Fibroblast of skin of left biceps (primary cell): Measurements from ENCODE around the gene PRKAB1.
"Not testable (repeated sequence)": the region's sequence is repeated elsewhere in the genome, so short reads cannot be mapped to it uniquely, and the experiment has no call there.

Source experiments
- DNase-seq, 2 experiments: peaks; one replicate each; pipeline ENCODE4 v3.0.0-alpha.2; 2013; ENCODE audit warnings: low read depth in 2 of 2

PRKAB1 gene

DNA sequence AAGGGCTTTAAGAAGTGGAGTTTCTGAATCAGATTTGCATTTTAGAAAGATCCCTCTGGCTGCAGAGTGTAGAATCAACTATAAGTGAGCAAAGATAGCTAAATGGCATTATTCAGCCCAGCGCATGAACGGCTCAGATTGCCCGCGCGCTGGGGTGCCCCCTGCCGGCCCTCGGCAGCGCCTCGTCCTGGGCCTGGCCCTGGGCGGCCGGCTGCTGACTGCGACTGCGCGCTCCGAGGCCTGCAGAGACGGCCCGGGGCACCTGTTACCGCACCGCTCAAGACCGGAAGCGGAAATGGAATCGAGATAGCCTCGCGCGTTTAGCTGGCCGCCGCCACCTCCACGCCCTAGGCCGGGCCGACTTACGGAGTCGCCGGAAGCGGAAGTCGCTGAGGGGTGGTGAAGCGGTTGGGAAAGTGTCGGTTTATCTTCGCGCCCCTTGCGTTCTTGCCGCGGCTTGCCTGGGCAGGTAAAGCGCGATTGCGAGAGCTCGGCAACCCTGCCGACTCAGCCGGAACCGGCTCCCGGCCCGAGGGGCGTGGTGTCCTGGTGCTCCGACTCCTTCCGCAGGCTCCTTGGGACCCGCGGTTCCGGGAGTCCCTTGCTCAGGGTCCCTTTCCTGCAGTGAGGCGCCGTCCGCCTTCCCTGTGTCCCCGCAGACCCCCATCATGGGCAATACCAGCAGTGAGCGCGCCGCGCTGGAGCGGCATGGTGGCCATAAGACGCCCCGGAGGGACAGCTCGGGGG, at the start of gene PRKAB1:
PRKAB1 (plus strand) TSS at position 557 of the 747 bp plus-strand sequence; CDS start at position 669, 112 bp downstream.
- peak; percentile 87 for DNase-seq

GRCh38 chr12:119618328-119618896, 49.5 kb upstream of the PRKAB1 start:
- not testable (repeated sequence) for DNase-seq

DNA sequence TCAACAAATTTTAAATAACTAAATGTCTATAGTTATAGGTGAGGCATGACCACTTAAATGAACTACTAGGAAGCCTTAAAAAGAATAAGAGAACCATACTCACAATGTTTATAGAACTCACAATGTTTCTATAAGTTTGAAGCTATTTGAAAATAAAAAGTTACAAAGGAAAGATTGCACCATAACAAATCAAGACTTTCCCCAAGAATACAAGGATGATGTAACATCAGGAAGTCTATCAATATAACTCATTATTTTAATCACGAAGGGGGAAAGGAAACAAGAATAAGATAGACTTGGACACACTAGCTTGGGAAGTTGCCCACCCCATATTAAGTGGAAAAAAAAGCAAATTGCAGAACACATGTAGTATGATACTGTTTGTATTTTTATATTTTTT, 47.4 kb upstream of the PRKAB1 start:
- no peak for DNase-seq

DNA sequence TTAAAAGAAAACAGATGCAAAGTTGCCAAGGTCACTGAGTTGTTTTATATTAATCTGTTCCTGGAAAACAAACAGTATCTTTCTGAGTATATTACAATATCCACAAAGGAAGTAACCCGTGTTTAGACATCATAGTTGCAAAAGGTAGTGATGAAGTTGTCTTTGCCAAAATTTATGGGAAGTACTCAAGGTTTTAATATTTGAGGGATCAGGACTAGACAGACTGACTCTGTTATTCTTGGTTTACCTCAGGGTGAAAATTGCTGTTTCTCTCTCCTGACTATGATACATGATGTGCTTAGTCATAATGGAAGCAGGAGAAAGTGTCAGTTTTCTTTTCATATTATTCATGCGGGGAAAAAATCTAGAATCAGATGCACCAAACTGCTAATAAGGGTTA, 46.1 kb upstream of the PRKAB1 start:
- no peak for DNase-seq

DNA sequence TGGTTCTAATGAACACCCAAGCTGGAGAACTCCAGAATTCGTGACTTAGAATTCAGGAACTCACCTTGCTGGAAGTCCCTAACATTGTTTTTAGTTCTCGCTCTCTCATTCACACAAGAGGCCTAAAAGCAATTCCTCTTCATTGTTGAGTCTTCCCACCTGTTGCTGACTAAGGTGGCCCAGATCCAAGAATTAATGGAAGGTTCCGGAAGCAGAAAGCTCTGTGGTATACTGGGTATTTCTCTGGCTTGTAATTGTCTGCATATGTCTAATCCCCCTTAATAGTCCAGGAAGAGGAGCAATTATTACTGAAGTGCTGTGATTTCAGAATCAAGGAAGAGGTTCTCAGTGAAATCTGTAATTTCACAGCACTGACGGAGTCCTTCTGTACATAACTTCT, 43.0 kb upstream of the PRKAB1 start:
- DNase-seq: no peak

DNA sequence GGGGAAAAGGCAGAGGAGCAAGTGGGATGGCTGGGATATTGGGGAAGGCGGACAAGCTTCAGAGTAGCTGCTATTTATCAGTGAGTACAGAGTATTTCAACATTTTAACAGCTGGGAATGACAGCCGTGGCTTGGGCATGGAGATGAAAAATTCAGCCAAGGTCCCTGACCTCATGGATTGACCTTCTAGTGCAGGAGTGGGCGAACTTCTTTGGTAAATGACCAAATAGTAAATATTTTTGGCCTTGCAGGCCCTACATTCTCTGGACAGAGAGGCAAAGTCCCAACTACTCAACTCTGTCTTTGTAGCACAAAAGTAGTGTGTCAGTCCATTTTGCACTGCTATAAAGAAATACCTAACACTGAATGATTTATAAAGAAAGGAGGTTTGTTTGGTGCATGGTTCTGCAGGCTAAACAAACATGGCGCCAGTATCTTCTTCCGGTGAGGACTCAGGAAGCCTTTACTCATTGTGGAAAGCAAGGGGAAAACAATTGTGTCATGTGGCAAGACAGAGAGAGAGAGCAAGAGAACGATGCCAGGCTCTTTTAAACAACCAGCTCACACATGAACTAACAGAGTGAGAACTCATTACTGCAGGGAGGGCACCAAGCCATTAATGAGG, 40.8 kb upstream of the PRKAB1 start:
- no peak for DNase-seq

- DNase-seq: no peak
These were observed 40.2 kb upstream of the PRKAB1 start for GRCh38 chr12:119627686-119628085.

- DNase-seq: no peak
These were observed 37.6 kb upstream of the PRKAB1 start for GRCh38 chr12:119630223-119630780.

DNA sequence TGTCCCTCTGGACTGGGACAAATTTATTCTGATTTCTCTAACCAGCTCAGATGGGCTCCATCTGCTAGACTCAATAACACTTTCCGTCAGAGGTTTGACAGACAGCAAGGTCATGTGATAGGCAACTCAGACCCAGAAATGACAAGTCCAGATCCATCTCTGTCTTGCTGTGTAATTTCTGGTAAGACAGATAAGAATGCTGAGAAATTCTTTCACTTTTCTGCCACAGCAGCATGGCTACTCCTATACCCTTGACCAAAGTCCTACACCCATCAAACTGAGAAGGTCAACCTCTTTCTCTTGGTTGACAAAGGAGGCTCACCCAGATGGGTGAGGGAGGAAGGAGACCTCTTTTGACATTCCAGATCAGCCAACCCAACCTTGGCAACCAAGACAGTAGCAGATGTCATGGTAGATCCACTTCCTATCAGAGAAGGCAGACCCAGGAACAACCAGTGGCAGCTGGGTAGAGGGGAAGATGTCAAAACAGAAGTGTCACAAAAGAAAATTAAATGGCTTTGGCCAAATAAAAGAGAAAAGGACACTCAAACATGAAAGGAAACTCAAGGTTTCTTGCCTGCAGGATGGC, 36.9 kb upstream of the PRKAB1 start:
- DNase-seq: no peak

GRCh38 chr12:119631930-119632678, 35.8 kb upstream of the PRKAB1 start:
- no peak for DNase-seq

DNA sequence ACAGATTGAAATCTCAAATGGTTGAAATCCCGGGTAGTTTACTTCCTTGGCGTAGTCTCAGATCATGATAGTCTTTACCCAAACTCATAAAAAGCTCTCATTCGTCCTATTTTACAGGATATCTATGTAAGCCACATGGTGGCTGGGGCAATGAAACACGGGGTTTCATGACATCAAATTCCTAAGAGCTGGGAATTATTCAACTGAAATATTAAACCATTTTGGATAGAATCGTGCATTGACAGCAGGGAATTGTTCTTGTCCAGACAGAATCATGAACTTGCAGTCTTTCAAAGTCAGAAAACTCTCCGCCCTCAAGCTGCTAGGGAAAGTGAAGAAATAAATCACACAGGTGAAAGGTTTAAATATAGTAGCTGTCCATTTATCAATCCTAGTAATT, 33.2 kb upstream of the PRKAB1 start:
- DNase-seq: no peak

GRCh38 chr12:119642986-119643385, 24.9 kb upstream of the PRKAB1 start:
- no peak for DNase-seq

GRCh38 chr12:119644930-119645329, 23.0 kb upstream of the PRKAB1 start:
- DNase-seq: no peak

- DNase-seq: no peak
These were observed 22.3 kb upstream of the PRKAB1 start for GRCh38 chr12:119645535-119646059.

- no peak for DNase-seq
These were observed 18.6 kb upstream of the PRKAB1 start for GRCh38 chr12:119649202-119649808.

DNA sequence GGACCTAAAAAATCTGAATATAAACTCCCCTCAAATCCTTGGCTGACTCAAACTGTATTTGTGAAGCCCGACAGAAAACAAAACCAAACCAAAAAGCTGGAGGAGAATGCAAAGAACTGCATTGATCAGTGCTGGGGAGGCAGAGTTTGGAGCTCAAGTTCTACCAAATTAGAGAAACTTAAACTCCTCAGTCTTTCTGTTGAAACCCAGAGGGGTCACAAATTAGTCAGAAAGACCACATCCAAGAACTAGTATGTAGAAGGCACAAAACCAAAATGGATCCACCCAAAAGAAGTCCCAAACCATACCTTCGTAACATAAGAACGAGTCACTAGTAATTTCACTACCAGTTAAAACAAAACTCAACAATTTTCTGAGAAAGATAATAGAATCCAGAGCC, 15.3 kb upstream of the PRKAB1 start:
- no peak for DNase-seq

GRCh38 chr12:119657001-119657400, 10.9 kb upstream of the PRKAB1 start:
- not testable (repeated sequence) for DNase-seq

DNA sequence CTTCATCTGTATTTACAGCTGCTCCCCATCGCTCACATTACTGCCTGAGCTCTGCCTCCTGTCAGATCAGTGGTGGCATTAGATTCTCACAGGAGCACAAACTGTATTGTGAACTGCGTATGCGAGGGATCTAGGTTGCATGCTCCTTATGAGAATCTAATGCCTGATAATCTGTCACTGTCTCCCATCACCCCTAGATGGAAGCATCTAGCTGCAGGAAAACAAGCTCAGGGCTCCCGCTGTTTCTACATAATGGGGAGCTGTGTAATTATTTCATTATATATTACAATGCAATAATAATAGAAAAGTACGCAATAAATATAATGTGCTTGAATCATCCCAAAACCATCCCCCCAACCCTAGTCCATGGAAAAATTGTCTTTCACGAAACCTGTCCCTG, 9.8 kb upstream of the PRKAB1 start:
- DNase-seq: not testable (repeated sequence)

GRCh38 chr12:119659289-119659897, 8.5 kb upstream of the PRKAB1 start:
- no peak for DNase-seq

- DNase-seq: no peak
These were observed 7.9 kb upstream of the PRKAB1 start for GRCh38 chr12:119660076-119660475.

- no peak for DNase-seq
These were observed 6.1 kb upstream of the PRKAB1 start for GRCh38 chr12:119661882-119662281.
